AG09309 (cell line): Measurements from ENCODE around the gene PALMD.

Source experiments
- DNase-seq: peaks from one replicate; pipeline ENCODE4 v3.0.0-alpha.2; 2010; ENCODE audit warnings: low read depth
- H3K4me3 ChIP-seq: 2 replicates; pipeline ENCODE4 v1.5.1; 2011; ENCODE audit warnings: mild to moderate bottlenecking, low read depth, low read length, moderate library complexity; ENCODE audit not compliant: control insufficient read depth
- CTCF ChIP-seq: IDR thresholded peaks from 2 replicates; pipeline ENCODE4 v1.5.1; 2011; ENCODE audit warnings: mild to moderate bottlenecking, low read depth, low read length, inconsistent platforms; ENCODE audit not compliant: insufficient read depth, control insufficient read depth; ENCODE audit errors: missing control alignments

PALMD gene

GRCh38 chr1:99601709-99602403, 44.1 kb upstream of the PALMD start:
- H3K4me3 ChIP-seq = no peak overlapping the region
- no peak for TF ChIP-seq CTCF
- DNase-seq = no peak

GRCh38 chr1:99602404-99602969, 43.4 kb upstream of the PALMD start:
- no peak for DNase-seq
- no peak overlapping the region for H3K4me3 ChIP-seq
- no peak for TF ChIP-seq CTCF

- no peak for TF ChIP-seq CTCF
- no peak overlapping the region; the same call in 1 of the 2 replicates for H3K4me3 ChIP-seq
- DNase-seq = no peak
Observed at GRCh38 chr1:99603699-99604560, 42.0 kb upstream of the PALMD start.

- H3K4me3 ChIP-seq = no peak overlapping the region
- TF ChIP-seq CTCF = no peak
- DNase-seq = no peak
Observed at GRCh38 chr1:99606306-99606705, 39.6 kb upstream of the PALMD start.

GRCh38 chr1:99607590-99607989, 38.3 kb upstream of the PALMD start:
- TF ChIP-seq CTCF = no peak

GRCh38 chr1:99608058-99608457, 37.9 kb upstream of the PALMD start:
- TF ChIP-seq CTCF = no peak
- DNase-seq = no peak
- H3K4me3 ChIP-seq = no peak overlapping the region

More at GRCh38 chr1:99607590-99607989, 38.3 kb upstream of the PALMD start:
- no peak for DNase-seq
- no peak overlapping the region for H3K4me3 ChIP-seq
